GM20000 (cell line): ENCODE results near the gene TLR3.

Experiments
- DNase-seq: peaks from one replicate; pipeline ENCODE4 v3.0.0; 2012; ENCODE audit warnings: low spot score
- CTCF ChIP-seq: IDR thresholded peaks from 2 replicates; pipeline ENCODE4 v1.5.1; 2012; ENCODE audit warnings: mild to moderate bottlenecking, control low read depth; ENCODE audit errors: extremely low read depth, missing control alignments

TLR3 gene

GRCh38 chr4:186096681-186097165, 27.8 kb downstream of the TLR3 start:
- DNase-seq = no peak

GRCh38 chr4:186097386-186097785, 28.4 kb downstream of the TLR3 start:
- DNase-seq = no peak
- no peak for TF ChIP-seq CTCF

More at GRCh38 chr4:186096681-186097165, 27.8 kb downstream of the TLR3 start:
- no peak for TF ChIP-seq CTCF

GRCh38 chr4:186102931-186103330, 34.0 kb downstream of the TLR3 start:
- no peak for DNase-seq
- TF ChIP-seq CTCF = no peak

GRCh38 chr4:186104114-186104889, 35.3 kb downstream of the TLR3 start, which contains the start of gene FAM149A:
FAM149A (plus strand) TSS chr4:186104704.
- DNase-seq = peak; percentile 83
- no peak for TF ChIP-seq CTCF

GRCh38 chr4:186104890-186105646, 36.1 kb downstream of the TLR3 start:
- TF ChIP-seq CTCF = no peak
- peak; percentile 67 for DNase-seq

GRCh38 chr4:186105647-186106321, 36.8 kb downstream of the TLR3 start:
- DNase-seq = peak; percentile 41
- TF ChIP-seq CTCF = no peak
